DMS153 treated with DMSO at 0.1 percent for 48 hours (cell line): ENCODE data around the gene RAD23B.
"Not testable (repeated sequence)": the region's sequence is repeated elsewhere in the genome, so short reads cannot be mapped to it uniquely, and the experiment has no call there.

Experiments used
- DNase-seq: peaks from one replicate; lab custom pipeline; 2025; ENCODE audit not compliant: unreplicated experiment; lab: John Stamatoyannopoulos, UW

RAD23B gene

DNA sequence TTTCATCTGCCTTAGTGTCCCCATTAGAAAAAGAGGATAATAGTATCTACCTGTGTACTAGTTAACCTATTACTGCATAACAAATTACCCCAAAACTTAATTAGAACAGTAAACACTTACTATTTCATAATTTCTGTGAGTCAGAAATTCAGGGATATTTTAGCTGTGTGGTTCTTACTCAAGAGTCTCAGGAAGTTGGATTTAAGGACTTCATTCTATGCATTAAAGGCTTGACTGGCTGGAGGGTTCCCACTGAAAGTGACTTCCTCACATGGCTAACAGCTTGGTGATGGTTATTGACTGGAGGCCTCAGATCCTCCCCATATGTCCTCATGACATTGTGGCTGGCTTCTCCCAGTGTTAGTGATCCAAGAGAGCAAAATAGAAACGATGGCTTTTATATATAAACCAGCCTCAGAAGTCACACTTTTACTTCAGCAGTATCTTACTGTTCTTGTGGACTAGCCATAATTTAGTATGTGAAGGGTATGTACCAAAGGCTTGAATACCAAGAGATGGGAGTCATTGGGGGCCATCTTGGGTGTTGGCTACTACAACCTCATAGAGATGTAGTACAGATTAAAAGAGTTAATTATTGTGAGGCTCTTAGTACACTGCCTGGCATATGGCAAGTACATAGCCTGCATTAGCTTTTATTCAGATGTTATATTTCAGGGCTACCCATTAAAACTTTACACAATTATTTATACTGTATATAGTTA is 9.9 kb downstream of the RAD23B start:
- DNase-seq, result no peak

DNA sequence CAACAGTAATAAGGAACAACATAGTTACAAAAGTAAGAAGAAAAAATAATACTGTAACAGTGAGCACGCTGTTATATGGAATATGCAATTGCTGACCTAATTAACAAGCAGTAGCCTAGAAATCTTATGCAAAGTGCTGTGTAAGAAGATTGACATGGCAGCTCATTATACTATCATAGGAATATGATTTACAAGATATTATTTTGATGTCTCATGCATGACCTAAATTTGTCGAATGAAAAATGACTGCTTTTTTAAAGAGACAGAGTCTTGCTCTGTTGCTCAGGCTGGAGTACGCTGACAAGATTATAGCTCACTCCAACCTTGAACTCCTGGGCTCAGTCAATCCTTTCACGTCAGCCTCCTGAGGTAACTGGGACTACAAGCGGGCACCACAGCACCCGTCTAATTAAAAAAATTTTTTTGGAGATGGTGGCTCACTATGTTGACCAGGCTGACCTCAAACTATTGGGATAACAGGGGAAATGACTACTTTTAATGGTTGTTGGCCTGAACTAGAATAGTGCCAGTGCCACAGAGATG is 10.5 kb downstream of the RAD23B start:
- no peak for DNase-seq

DNA sequence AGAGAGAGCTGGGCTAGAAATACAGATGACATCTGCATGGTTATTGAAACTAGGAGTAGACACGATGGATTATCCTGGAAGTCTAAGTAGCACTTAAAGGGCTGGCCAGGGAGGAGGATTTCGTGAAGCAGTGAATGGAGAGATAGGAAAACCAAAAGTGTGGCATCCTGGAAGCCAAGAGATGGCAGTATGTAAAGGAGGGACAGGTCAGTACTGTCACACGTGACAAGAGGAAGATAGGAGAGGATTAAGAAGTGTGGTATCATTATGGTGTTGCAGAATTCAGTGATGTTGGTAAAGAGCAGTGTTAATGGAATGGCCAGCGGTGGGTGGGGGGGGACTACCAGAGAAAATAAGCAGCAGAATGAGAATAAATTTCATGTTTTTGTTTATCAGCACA is 11.7 kb downstream of the RAD23B start:
- no peak for DNase-seq

DNA sequence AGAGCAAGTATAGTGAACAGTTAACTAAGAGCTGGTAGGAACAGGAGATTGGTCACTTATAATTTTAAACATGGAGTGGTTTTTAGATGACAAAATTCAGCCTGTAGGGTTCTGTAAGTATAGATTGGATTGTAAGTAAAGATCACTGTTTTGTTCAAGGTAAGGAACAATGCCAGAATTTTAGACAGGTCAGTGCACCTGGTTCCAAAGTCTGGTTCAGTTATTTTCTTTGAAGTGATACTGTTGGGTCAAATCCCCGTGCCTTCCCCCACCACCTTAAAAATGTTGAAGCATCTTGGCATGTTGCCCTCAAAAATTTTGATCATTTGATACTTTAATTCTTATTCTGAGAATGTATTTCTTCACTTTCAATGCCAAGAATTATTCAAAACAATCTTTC is 12.9 kb downstream of the RAD23B start:
- no peak for DNase-seq

DNA sequence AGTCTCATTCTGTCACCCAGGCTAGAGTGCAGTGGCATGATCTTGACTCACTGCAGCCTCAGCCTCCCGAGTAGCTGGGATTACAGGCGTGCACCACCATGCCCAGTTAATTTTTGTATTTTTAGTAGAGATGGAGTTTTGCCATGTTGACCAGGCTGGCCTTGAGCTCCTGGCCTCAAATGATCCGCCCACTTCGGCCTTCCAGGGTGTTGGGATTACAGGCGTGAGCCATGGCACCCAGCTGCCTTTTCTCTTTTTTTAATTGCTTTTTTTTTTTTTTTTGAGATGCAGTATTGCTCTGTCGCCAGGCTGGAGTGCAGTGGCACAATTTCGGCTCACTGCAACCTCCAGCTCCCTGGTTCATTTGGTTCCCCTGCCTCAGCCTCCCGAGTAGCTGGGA is 13.5 kb downstream of the RAD23B start:
- not testable (repeated sequence) for DNase-seq

DNA sequence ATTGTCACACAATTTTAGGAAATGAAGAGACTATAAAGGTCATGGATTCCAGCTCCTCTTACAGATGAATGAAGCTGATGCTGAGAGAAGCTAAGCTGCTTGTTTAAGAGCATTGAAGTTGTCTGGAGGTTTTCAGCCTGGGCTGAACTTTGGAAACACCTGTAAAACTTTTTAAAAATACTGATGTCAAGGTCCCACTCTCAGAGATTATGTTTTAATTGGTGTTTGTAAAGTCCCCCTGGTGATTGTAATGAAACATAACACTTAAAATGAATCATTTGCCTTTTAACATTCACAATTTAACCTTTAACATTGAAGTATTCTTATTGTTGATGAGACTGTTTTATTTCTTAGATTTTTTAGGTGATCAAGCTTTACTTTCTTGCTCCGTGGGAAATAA is 16.4 kb downstream of the RAD23B start:
- no peak for DNase-seq

DNA sequence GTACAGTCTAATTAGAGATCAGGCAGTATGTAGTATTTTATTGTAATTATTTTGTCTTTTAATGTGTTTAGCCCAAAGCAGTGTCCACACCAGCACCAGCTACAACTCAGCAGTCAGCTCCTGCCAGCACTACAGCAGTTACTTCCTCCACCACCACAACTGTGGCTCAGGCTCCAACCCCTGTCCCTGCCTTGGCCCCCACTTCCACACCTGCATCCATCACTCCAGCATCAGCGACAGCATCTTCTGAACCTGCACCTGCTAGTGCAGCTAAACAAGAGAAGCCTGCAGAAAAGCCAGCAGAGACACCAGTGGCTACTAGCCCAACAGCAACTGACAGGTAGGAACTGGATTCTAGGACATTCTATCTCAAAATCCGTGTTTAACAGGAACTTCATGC is 23.2 kb downstream of the RAD23B start:
- no peak for DNase-seq

DNA sequence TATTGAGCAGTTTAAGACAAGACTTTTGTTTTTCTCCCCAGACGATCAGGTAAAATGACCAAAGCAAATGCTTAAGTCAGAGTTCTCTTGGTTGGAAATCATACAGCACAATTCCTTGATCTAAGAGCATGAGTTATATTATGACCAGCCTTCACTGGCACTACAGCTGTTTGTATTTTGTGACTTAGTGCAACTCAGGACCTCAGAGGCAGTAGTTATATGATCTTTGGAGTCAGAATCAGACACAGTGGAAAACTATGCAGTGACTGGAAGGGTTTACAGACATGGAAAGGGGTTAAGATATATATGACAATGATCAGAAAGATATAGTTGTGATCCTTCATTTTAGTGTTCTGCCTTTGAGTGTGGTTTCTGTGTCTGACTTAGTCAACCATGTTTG is 24.3 kb downstream of the RAD23B start:
- DNase-seq, result no peak

DNA sequence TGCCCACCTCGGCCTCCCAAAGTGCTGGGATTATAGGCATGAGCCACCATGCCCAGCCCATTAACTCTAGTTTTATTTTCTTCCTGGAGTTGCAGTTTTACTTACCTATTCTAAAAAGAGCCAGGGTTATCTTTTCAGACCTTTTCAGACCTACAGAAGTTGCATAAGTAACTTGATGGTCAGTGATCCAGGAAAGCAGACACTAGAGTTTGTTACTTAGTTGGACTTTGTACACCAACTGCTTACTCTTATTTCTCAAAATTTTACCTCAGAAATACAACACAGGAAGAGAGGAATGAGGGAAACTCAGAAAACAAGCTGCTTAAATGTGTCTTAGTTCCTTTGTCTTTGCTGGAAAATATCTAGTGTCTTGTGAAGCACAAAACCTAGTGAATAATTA is 25.4 kb downstream of the RAD23B start:
- DNase-seq, result no peak

DNA sequence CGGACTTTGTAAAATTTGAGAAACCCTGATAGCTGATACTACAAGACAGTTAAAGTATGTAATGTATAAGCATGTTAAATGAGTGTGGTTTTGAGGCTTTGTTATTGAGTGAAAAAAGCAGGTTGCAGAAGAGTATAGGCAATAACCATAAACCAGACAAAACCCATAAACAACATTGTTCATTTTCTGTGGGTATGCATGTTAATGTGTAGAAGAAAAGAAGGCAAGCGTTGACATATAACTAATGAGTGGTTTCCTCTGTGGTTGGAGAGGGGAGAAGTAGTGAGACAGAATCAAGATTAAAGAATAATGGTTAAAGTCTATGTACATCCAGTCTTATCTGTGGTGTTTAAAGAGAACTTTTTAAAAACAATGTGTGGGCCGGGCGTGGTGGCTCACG is 26.2 kb downstream of the RAD23B start:
- no peak for DNase-seq

DNA sequence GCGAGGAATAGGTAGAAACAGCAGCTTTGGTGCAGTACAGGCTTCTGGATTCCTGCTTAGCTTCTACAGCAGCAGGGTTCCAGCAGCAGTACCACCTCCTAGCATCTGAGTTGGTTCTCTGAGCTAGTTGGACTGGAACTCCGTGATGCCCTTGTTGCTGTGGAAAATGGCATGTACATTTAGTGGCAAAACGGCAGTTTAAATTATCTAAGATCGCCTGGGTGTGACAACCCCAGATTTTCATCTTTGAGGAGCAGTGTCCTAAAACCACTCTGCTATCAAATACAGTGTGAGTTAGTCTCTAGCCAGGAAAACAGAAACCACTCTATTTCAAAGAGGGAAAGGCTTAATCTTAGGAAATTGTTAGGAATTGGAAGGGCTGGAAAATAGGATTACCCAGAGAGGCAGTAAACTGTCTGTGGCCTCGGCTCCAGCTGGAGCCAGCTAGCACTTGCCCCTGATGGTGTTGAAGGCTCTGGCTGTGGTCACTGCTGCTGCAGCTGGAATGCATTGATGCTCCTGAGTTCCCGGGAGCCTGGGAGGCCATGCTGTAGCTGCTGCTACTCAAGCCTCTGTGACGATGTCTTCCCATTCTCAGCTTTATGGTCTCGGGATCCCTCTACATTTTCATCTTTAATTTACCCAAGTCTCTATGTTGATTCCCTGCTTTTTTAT is 29.4 kb downstream of the RAD23B start:
- no peak for DNase-seq

DNA sequence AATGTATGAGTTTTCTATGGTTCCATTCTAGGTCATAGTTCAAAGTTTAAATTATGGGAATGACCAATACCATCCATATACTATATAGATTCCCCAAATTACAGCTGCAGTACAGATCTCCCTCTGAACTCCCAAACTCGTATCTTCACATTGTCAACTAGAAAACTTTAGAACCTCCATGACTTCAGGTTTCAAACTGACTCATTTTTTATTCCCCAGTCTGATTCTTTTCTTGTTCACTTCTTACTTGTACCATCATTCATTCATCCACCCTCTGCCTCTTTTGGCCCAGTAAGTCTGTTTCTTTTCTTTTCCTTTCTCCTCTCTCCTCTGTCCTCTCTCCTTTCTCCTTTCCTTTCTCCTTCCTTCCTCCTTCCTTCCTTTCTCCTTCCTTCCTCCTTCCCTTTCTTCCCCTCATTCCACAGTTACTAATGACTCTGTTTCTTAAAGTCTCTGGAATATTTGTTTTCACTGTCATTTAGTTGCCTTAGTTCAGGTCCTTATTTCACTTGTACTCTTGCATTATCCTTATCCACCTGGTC is 30.5 kb downstream of the RAD23B start:
- no peak for DNase-seq

DNA sequence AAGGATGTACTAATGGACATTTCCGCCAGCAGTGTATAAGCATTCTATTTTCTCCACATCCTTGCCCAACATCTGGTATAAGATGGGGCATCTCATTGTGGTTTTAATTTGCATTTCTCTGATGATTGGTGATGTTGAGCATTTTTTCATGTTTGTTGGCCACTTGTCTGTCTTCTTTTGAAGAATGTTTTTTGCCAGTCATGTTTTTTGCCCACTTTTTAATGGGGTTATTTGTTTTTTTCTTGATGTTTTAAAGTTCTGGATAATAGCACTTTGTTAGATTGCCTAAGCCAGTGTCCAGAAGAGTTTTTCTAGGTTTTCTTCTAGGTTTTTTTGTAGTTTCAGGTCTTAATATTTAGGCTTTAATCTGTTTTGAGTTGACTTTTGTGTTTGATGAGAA is 31.7 kb downstream of the RAD23B start:
- no peak for DNase-seq

DNA sequence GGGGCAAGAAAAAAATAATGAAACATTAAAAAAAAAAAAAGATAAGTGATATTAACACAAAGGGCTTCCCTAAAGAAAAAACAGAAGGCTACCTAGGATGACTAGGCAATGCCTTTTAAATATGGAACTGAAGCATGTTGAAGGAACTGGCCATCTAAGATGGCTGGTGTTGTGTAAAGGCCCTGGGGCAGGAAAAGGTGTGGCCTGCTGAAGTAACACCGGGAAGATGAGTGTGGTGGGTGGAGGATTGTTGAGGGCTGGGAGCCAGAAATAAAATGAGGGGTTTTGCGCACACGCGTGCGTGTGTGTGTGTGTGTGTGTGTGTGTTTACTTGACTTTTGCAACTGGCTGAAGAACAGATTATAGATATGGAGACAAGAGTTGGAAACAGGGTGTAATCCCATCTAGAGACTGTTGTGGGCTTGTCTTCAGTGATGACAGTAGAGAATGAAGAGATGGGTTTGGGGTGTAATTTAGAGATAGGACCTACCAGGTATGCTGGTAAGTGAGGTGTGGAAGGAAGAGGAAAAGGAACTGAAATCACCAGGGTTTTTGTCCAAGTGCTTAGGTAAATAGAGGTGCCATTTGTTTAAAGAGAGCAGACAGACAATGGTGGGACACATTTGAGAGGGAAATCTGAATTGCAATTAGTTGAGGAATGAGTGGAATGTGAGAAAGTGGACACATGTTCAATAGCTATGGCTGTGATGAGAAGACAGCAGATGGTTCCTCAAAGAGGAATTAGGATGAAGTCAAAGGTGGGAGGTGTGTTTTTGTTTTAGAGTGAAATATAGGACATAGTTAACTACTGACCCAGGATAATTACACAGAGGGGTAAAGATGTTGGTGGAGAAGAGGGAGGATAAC is 33.9 kb downstream of the RAD23B start:
- no peak for DNase-seq

DNA sequence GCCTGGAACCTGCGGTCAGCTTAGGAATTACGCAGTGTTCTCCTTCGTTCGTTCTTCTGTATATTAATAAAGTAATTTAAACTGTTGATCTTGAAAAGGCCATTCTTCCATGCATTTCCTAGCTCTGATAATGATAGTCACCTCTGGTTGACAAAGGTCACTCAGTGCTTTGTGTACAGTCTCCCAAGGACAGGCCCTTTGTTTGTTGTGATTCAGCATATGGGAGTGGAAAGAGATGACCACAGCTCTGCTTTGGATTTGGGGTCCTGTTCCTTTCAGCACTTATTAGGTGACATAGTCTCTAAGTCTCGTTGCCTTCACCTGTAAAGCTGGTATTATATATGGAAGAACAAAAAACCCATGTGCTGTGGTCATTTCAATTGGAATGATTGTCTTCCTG is 39.6 kb downstream of the RAD23B start:
- DNase-seq, result no peak

DNA sequence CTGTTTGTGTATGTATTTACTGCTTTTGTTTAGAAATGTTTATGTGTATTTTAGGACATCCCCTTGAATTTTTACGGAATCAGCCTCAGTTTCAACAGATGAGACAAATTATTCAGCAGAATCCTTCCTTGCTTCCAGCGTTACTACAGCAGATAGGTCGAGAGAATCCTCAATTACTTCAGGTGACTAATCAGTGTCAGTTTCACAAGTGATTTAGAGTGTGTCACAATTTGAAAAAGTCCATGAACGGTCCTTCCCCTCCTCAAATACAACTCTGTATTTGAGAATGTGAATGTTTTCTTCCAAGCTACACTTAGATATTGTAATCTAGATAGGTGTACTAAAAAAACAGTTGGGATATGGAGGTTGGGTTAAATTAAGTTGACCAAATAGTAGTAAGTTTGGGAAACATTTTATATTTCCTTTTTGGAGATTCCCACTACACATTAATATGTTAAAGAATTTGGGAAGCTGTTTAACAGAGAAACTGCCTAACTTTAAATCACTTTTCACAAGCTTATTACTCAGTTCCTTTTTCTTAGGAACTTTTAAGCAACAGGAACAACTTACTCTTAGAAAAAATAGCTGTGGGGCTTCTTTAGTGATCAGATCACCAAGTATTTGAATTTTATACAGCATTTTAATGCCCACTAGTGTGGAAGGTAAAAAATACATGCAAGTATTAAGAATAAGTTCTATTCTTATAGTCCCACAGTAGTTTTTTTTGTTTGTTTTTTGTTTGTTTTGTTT is 40.9 kb downstream of the RAD23B start:
- DNase-seq, result no peak

DNA sequence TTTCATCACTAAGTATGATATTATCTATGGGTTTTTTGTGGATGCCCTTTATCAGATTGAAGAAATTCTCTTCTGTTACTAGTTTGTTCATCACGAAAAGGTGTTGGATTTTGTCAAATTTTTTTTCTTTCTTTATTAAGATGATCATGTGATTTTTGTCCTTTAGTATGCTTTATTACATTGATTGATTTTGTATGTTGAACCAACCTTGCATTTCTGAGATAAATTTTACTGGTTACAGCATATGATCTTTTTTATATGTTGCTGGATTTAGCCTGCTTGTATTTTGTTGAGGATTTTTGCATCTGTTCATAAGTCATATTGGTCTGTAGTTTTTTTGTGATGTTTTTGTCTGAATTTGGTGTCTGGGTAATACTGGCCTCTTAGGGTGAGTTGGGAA is 42.8 kb downstream of the RAD23B start:
- DNase-seq, result no peak

DNA sequence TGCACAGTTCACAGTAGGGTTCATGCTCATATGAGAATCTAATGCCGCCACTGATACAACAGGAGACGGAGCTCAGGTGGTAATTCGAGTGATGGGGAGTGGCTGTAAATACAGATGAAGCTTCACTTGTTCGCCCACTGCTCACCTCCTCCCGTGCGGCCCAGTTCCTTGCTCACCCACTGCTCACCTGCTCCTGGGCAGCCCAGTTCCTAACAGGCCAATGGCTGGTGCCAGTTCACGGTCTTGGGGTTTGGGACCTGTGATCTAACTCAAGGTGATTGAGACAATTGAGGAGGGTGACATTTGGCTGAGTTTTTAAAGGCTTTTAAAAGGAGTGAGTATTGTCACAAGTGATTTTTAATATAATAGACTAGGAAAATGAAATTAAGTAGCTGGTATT is 45.4 kb downstream of the RAD23B start:
- no peak for DNase-seq

DNA sequence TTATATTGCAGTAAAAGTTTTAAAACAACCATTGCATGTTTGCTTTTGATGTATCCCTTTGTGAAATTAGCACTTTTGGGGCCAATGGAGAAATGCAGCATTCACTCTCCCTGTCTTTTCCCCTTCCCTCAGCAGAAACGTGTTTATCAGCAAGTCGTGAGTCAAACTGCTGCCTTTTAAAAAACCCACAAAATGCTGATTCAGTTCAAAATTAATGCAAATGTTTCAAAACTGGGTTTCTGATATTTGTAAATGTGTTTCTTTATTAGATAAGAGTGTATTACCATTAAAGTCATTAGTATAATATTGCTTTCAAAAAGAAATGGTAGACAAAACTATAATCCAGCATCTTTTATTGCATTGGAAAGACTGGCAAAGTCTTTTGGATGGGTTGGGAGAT is 47.3 kb downstream of the RAD23B start:
- DNase-seq, result no peak

DNA sequence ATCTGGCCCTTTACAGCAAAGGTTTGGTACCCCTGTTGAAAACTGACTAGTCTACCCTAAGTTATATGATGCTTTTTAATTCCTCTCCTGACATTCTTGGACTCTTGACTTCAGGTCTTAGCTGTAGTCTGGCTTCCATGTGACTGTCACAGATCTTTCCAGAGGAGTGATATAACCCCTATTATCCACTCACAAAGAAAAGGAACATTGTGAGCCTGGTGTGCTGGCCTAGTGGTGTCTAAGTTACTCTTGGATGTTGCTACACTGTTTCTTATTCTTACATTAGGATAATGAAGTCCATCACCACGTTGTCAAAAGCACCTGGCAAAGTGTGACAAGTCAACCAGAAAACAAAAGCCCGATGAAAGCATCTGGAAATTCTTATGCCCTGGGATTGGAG is 49.8 kb downstream of the RAD23B start:
- DNase-seq, result no peak

DNA sequence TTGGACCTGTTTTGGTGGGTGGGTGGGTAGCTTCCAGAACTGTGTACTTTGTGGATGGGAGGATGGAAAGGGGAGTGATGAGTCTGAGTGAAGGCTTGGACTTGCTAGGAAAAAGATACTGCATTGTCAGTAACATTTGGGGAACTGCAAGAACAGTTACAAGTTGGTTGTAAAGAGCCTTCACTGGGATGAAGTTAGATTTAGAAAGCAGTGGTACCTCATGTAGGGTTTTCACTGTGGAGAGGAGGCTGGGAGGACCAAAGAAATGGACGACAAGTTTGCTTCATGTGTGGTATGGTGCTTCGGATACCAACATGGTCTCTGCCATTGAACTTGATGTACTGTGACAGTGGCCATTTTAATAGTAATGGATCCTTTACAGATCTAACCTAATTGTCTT is 50.3 kb downstream of the RAD23B start:
- DNase-seq, result no peak
